GM19397 (cell line): ENCODE results near the gene GARIN5B.
"Not testable (repeated sequence)": the region's sequence is repeated elsewhere in the genome, so short reads cannot be mapped to it uniquely, and the experiment has no call there.

Source experiments
- ATAC-seq: cut with Tn5 transposase; IDR thresholded peaks from one replicate; pipeline ENCODE4 v1.9.1; 2021; ENCODE audit warnings: mild to moderate bottlenecking, moderate library complexity; ENCODE audit not compliant: unreplicated experiment

GARIN5B gene

DNA sequence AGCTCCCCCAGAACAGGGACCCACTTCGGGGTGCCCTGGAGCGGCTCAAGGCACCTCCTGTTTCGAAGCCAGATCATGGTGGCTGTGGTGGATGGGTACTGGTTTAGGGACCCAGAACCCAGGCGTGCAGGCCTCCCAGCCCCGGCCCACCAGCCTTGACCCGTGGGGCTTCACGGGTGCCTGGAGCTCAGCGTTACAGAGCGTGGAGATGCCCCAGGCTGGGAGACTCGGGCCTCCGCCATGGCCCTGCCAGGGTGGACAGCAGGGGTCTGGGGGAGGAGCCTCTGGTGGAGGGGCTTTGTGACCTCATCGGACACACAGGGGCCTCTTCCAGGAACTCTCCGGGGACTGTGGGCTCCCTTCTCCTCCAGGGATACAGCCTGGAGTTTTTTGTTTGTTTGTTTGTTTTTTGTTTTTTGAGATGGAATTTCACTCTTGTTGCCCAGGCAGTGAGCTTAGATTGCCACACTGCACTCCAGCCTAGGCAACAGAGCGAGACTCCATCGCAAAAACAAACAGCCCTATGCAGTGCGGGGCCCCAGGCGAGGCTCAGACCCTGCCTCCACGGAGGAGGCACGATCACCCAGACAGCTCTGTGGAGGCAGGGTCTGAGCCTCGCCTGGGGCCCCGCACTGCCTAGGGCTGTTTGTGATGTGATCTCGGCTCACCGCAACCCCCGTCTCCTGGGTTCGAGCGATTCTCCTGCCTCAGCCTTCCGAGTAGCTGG, at the start of gene GARIN5B:
TSS of gene GARIN5B (minus strand) at position 271 of the 727 bp plus-strand sequence. CDS start at position 77, 194 bp downstream.
- no peak for ATAC-seq

DNA sequence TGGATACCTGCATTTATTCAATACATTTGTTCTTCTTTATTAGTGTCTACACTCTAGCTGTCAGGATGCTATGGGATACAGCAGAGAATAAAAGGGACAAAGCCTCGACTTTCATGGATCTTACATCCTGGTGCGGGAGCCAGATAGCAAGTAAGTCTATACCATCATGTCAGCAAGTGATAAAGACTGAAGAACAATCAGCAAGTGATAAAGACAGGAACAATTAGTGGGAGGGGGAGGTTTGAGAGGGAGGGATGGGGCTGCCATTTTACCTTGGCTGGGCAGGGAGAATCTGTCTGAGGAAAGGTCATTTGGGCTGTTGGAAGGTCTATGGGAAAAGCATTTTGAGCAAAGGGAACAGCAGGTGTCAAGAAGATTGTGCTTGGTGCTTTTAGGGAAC, 47.1 kb upstream of the GARIN5B start:
- ATAC-seq = no peak

DNA sequence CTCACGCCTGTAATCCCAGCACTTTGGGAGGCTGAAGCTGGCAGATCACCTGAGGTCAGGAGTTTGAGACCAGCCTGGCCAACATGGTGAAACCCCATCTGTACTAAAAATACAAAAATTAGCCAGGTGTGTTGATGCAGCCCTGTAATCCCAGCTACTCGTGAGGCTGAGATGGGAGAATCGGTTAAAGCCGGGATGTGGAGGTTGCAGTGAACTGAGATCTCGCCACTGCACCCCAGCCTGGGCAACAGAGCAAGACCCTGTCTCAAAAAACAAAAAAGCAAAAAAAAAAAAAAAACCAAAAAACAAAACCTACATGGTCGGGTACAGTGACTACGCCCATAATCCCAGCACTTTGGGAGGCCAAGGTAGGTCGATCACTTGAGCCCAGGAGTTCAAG, 46.1 kb upstream of the GARIN5B start:
- not testable (repeated sequence) for ATAC-seq

DNA sequence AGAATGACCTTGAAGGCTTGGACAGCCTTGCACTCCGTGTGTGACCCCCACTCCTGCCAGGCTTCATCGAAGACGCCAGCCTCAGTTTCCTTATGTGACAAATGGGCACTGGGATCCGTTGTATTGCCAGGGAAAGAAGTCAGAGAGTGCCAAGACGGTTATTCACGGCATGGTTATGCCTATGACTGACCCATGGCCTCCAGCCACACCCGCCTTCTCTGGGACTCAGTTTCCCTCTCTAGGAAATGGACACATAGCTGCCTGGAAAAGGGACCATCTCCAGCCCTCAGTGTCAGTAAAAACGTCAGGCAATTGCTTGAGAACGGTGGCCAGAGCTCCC, 45.4 kb upstream of the GARIN5B start:
- no peak for ATAC-seq

DNA sequence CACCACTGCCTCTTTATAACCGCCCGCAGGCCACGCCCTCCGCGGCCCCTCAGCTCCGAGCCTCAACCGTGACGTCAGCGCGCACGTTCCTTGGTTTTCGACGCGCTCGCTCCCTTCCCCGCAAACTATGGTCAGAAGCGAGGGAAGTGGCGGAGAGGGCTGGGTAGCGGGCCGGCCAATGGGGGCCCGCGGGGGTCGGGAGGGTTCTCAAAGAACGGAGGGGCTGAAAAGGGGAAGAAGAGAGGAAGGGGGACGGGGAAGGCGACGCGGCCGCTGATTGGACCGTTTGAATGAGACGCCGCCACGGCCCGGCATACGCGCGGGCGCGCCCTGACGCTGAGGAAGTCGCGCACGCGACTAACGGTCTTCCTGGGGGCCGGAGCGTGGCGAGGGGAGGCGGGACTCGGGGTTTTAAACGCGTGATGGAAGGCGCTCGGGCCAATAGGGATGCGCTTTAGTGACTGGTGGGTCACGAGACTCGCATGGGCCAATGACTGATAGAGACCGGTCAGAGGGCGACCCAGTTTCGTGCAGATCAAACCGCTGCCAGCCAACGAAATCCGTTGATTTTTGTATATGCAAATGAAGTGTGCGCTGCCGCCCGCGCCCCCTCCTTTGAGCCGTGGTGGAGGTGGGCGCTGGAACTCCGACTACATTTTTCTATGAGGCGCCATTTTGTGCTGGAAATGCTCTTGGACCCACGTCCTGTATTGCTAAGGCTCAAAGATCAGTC, 44.9 kb upstream of the GARIN5B start:
- peak; percentile 83 for ATAC-seq

DNA sequence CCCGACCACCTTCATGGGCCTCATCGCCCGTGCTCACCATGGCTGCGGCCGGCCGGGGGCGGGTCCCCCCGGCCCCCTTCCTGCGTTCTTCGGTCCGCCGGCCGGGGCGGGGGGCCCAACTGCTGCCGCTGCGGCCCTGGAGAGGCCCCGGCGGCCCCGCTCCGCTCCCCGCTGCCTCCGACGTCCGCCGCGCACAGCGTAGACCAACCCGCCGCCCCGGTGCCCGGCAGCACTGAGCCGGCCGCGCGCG, 44.4 kb upstream of the GARIN5B start, which contains the start of gene UBE2S:
TSS of gene UBE2S (minus strand) at position 239 of the 250 bp plus-strand sequence. CDS start at position 40, 199 bp downstream.
- peak; percentile 27 for ATAC-seq

DNA sequence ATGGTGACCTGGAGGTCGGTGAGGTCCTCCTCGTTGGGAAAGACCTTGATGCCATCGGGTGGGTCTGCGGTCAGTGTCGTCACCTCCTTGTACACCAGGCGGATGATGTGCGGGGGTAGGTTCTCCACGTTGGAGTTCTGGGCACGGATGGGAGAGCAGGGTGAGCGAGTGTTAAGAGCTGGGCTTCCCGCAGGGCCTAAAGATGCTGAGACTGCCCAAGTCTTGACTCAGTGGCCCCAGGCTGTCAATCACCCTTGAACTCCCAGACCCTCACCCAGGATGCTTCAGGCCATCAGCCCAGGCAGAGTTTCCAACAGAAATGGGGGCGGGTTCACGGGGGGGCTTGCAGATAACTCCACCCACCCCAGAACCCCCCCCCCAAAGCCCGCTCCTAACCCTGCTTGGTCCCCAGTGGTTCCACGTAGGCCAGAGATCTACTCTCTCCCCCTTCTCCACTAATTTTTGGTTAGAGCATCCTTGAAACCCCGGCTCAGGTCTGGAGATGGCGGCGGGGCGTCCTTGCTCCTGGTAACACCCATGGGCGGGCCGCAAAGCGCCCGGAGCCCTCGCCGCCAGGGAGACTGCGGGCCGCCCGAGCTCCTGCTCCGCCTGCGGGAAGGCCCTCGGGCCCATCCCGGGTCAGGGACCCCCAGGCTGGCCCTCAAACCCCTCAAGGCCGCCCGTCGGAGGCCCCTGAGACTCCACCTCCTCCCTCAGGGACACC, 43.9 kb upstream of the GARIN5B start:
- no peak for ATAC-seq

DNA sequence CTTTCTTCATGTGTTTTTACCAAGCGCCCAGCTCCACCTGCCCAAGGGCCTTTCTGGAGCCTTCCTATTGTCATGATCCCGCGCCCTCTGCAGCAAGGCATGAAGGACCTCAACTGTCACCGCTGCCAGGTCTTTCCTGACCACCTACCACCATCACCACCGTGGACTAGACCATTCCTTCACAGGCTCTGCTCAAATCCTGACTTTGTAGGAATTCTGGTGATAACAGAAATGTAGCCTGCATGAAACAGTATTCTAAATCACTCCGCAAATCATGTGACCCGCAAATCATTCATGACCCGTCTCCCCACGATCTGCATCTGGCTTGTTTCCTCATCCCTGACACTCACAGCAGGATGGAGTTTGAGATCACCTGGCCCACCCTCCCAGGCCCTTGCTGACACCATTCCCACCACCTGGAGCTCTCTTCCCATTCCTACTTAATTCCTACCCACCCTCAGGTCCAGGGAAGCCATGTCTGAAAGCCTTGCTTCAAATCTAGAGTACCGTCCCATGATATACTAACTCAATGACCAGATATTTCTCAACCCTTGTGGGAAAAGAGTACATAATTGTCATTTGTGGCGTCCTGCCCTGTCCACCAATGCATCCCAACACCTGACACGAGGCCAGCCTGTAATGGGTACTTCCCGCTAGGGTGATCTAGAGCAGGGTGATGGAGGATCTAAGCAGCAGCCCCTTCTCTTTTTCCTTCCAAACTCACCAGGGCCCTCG, 43.2 kb upstream of the GARIN5B start:
- ATAC-seq = no peak

DNA sequence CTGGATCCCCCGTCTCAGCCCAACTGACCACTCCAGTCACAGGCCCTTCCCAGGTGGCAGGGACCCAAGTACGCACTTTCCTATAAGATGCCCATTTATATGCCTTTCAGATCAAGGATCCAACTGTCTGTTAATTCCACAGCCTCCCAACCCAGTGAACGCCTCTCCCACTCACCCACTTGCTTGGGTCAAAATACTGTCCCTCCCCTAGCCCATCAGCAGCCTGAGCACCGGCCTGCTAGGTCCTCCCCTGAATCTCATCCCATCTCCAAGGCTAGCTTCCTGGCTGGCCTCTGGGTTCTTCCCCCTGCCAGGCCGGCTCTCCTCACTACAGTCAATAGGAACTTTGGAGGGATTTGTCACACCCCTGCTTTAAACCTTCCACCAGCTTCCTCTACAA, 42.6 kb upstream of the GARIN5B start:
- no peak for ATAC-seq

DNA sequence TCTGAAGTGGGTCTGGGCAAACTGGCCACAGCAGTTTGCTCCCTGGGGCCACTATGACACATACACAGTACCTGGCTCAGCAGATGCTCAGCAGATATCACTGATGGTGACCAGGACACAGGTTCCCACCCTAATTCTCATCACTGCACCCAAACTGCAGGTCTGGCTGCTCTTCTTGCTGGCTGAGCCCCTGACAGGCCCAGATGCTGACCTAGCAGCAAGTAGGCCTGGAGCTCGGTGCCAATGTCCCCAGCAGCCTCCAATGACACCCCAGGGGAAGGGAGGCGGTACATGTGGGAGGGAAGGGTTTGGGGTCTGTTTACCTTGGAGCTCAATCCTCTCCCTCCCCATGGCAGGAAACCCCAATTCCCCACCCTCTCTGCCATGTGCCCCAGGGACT, 39.4 kb upstream of the GARIN5B start:
- no peak for ATAC-seq

DNA sequence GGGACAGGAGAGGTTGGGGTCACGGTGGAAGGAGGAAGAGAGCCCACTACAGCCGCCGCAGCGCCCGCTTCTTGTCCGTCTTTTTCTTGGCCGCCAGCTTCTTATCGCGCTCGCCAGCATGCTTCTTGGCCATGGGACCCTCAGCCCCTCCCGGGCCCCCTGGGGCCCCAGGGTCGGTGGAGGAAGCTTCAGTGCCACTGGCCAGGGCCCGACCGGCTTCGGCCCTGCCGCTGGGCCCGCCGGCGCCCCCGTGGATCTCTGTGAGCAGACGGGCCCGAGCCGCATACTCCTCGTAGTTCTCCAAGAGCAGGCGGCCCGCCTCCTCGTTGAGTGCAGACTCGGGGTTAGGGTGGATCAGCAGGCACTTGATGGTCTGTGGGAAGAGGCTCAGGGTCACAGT, 38.3 kb upstream of the GARIN5B start:
- ATAC-seq = not testable (repeated sequence)

DNA sequence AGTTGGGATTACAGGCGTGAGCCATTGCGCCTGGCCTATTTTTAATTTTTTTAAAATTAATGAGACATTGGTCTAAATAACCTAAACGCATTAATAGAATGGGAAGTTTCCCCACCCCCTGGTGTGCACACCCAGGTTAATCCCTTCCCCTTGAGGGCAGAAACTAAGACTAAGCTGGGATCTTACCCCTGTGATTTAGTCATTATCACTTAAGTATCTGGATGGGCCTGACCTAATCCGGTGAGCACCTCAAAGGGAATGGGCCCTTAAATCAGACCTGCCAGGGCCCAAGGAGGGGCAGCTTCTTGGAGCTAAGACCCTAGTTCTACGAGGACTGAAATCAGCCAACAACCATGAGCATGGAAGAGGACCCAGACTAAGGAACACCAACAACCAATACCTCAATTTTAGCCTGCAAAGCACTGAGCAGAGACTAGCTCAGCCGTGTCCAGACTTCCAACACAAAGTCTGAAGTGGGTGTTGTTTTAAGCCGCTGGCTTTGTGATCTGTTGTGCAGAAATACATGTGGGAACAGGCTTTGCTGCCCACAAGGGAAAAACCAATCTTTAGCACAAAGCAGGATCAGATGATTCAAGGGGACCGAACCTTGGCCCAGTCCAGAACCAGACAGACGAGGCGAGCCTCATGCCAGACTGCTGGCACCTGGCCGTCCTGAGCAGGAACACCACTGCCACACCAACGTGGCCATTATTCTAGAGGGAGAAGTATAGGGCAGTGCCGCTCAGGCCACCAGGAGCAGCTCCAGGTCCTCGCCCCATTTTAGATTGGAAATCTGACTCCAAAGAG, 37.4 kb upstream of the GARIN5B start:
- ATAC-seq = no peak

DNA sequence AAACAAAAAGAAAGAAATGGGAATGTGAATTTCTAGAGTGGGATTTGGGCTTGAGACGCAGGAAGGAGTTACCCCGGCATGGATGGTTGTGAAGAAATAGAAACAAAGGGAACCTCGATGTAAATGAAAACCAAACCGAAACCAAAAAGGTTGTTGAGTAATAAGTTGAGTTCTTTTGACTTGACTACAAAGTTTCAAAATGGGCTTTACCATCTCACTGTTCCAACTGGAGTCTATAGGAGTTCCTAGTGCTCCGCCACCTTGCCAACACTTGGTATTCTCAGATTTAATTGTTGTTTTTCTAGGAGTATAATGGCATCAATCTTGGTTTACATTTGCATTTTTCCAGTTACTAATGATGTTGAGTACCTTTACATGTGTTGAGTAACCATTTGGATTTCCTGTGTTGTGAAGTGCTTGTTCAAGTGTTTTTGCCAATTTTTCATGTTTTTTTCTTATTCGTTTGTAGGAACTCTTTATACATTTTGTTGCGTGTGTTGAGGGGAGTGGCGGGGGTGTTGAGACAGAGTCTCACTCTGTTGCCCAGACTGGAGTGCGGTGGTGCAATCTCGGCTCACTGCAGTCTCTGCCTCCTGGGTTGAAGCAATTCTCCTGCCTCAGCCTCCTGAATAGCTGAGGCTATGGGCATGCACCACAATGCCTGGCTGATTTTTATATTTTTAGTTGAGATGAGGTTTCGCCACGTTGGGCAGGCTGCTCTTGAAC, 35.3 kb upstream of the GARIN5B start:
- ATAC-seq = no peak

DNA sequence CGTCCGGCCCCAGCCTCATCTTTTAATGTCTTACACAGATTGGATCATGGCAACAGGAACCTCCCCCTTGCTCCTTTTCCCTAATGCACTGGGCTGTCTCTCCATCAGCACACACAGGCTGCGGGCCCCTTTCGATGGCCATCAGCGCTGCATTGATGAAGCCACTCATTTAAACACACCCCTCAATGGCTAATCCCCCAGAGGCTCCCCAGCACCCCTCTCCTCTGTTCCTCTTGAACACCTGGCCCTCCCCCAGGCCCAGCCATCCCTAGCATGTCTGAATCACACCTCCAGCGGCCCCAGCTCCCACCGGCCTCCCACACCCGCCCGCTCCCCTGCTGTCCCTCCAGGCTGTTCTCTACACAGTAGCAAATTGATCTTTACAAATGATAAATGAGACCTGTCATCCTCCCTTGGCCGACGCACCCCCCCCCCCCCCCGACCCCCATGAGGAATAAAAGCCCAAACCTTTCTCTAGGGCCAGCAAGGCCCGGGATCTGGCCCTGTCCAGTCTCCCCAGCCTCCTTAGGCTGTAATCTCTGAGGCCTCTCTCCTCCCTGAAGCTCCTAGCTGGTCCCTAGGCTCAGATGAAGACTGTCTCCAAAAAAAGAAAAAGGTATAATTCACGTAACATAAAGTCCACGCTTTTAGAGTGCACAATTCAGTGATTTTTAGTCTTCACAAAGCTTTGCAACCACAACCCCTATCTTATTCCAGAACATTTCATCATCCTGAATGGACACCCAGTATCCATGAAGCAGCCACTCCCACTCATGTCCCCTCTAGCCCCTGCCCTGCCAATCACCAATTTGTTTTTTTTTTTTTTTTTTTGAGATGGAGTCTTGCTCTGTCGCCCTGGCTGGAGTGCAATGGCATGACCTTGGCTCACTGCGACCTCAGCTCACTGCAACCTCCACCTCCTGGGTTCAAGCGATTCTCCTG, 30.0 kb upstream of the GARIN5B start:
- ATAC-seq = no peak

DNA sequence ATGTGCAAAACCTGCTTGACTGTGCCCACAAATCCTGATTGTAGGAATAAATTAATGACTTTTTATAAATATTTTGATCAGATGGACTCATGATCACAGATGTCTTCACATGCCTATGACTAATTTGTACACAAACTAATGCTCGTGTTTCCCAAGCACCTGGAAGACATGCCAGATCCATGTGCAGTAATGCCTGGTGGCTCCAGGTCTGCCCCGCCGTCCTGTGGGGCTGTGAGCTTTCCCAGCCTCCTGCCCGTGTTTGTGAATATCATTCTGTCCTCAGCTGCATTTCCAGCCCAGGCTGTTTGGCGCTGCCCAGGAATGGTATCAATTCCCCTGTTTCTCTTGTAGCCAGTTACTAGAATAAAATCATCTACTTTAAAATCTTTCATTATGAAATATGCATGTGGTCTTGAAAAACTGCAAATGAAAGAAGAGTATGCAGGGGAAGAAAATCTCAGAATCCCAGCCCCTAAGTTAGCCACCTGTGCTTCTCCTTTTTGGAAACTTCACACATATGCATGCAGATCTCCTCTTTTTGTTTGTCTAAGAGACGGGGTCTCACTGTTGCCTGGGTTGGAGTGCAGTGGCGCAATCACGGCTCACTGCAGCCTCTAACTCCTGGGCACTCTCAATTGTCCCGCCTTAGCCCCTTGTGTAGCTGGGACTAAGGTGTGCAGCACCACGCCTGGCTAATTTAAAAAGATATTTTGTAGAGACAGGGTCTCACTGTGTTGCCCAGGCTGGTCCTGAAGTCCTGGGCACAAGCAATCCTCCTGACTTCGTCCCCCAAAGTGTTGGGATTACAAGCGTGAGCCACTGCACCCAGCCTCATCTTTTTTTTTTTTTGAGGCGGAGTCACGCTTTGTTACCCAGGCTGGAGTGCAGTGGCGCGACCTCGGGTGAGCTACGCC, 28.9 kb upstream of the GARIN5B start:
- ATAC-seq = no peak

DNA sequence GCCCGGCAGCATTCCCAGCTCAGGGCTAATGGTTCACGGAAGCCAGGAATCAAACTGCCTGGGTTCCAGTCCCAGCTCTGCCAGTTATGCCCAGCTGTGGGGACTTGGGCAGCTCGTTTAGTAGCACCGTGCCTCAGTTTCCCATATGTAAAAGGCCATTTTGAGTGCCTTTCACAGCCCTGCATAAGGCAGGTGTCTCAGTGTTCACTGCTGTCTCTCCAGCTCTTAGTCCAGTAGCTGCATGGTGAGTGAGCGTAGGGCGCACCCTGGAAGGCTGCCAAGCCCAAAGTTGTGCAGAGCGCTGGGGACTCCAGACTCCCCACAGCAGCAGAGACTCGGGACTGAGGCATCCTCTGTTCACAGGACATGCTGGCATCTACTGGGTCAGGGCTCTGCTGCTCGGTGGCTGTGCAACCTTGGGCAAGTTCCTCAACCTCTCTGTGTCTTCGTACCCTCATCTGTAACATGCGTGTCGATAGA, 28.2 kb upstream of the GARIN5B start:
- ATAC-seq = no peak

DNA sequence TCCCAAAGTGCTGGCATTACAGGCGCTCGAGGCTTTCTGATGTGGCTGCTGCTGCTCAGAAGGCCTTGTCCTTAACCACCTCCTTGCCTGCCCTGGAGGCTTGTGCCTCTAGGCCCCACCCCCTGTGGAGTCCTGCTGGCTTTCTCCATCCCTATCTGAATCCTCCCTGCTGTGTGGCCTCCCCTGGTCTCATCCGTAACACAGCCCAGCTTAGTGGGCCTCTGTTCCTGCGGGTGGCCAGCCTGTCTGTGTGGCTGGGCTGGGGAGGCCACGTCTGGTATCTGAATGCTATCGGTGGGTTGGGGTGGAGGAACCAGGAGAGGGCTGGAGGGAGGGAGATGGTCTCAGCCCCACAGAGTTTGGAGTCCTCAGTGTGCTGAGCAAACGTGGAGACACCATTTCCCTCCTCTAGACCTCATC, 27.4 kb upstream of the GARIN5B start:
- ATAC-seq = no peak
